ENCODE results near the gene WBP1.

DNA sequence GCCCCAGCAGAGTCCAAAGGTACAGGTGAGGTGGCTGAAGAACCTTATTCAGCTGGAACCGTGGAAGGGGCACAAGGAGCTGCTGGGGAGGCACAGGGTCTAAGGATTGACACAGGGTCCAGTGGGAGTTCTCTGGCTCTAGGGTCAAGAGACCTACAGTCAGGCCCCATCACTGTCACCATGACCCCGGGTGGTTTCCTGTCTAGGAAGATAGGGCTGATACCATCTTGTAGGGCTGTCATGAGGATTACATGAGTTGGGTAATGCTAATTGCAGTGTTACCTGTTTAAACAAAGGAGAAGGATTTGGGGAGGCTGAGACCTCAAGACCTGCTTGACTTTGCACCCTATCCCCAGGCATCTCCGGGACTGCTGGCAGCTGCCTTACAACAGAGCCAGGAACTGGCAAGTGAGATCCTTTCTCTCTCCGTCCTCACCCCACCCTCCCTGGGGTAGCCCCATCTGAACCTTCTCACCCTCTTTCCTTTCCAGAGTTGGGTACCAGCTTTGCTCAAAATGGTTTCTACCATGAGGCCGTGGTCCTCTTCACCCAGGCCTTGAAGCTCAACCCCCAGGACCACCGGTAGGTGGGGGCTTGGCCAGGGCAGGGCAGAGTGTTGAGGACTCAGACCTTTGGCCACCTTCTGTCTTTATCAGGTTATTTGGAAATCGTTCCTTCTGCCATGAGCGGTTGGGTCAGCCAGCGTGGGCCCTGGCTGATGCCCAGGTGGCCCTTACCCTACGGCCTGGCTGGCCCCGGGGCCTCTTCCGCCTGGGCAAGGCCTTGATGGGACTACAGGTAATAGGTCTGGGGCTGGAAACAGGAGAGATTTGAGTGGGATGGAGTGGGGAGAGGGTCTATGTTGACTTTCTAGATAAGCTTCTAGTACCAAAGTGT lies 33.7 kb downstream of the WBP1 start:
- TF ChIP-seq, protein P1, sequence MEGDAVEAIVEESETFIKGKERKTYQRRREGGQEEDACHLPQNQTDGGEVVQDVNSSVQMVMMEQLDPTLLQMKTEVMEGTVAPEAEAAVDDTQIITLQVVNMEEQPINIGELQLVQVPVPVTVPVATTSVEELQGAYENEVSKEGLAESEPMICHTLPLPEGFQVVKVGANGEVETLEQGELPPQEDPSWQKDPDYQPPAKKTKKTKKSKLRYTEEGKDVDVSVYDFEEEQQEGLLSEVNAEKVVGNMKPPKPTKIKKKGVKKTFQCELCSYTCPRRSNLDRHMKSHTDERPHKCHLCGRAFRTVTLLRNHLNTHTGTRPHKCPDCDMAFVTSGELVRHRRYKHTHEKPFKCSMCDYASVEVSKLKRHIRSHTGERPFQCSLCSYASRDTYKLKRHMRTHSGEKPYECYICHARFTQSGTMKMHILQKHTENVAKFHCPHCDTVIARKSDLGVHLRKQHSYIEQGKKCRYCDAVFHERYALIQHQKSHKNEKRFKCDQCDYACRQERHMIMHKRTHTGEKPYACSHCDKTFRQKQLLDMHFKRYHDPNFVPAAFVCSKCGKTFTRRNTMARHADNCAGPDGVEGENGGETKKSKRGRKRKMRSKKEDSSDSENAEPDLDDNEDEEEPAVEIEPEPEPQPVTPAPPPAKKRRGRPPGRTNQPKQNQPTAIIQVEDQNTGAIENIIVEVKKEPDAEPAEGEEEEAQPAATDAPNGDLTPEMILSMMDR (IDR thresholded peaks at IDR 0.05 in 8 of 11, conservative IDR thresholded peaks at IDR 0.05 in 3 of 11), result no peak
- no peak for TF ChIP-seq POLR2A (IDR thresholded peaks at IDR 0.05)
